AG09309 (cell line): ENCODE data around the gene KCNQ2.

ENCODE experiments used
- DNase-seq: peaks from one replicate; pipeline ENCODE4 v3.0.0-alpha.2; 2010; ENCODE audit warnings: low read depth
- H3K4me3 ChIP-seq: 2 replicates; pipeline ENCODE4 v1.5.1; 2011; ENCODE audit warnings: mild to moderate bottlenecking, low read depth, low read length, moderate library complexity; ENCODE audit not compliant: control insufficient read depth
- CTCF ChIP-seq: IDR thresholded peaks from 2 replicates; pipeline ENCODE4 v1.5.1; 2011; ENCODE audit warnings: mild to moderate bottlenecking, low read depth, low read length, inconsistent platforms; ENCODE audit not compliant: insufficient read depth, control insufficient read depth; ENCODE audit errors: missing control alignments

KCNQ2 gene

GRCh38 chr20:63395723-63396122, 76.7 kb downstream of the KCNQ2 start:
- no peak for DNase-seq
- no peak overlapping the region for H3K4me3 ChIP-seq
- no peak for TF ChIP-seq CTCF

GRCh38 chr20:63394920-63395455, 77.5 kb downstream of the KCNQ2 start:
- TF ChIP-seq CTCF = no peak
- no peak overlapping the region for H3K4me3 ChIP-seq

GRCh38 chr20:63394069-63394919, 78.2 kb downstream of the KCNQ2 start:
- H3K4me3 ChIP-seq = no peak overlapping the region
- no peak for DNase-seq
- TF ChIP-seq CTCF = no peak

More at GRCh38 chr20:63394920-63395455, 77.5 kb downstream of the KCNQ2 start:
- DNase-seq = no peak

GRCh38 chr20:63393566-63393965, 78.9 kb downstream of the KCNQ2 start:
- TF ChIP-seq CTCF = no peak
- H3K4me3 ChIP-seq = no peak overlapping the region
- DNase-seq = no peak

- no peak for DNase-seq
- no peak overlapping the region for H3K4me3 ChIP-seq
- TF ChIP-seq CTCF = no peak
These were observed 79.7 kb downstream of the KCNQ2 start for GRCh38 chr20:63392465-63393365.

- no peak overlapping the region for H3K4me3 ChIP-seq
- no peak for DNase-seq
- TF ChIP-seq CTCF = no peak
These were observed 84.5 kb downstream of the KCNQ2 start for GRCh38 chr20:63387917-63388316.
